ENCODE measurements around the gene ACIN1. TPM values are rescaled to one million over a fixed set of nuclear protein-coding genes. Genes with fewer than 3 reads are reported as not detected.
"Not testable (repeated sequence)": the region's sequence is repeated elsewhere in the genome, so short reads cannot be mapped to it uniquely, and the experiment has no call there.

Gene ACIN1
- total RNA-seq, 1 experiment from 2014 or later: 171 TPM

GRCh38 chr14:23109769-23110168, 14.8 kb upstream of the ACIN1 start:
- no peaks in the 10 kb centered on the region for H4K20me1 ChIP-seq (ENCODE audit: insufficient read depth)
- peaks cover 5% of the 10 kb centered on the region; the same call in 1 of the 2 replicates for H3F3A ChIP-seq (ENCODE audit: insufficient read depth, low read depth)
- no TSS peak for BruUV-seq (replicated peaks)
- no peak overlapping the region for H3K27ac ChIP-seq
- ChIA-PET CTCF (interaction anchor here (1.4 kb wide), 1 partner anchor 123 kb away, joined by 5 read pairs; no protein-coding TSS in a partner anchor), POLR2A (ENCODE audit: unreplicated experiment) (interaction anchor here (0.7 kb wide), 1 partner anchor 41 kb away, joined by 31 read pairs; no protein-coding TSS in a partner anchor)
- no peaks in the 10 kb centered on the region for H3K9me2 ChIP-seq (ENCODE audit: insufficient read depth)
- peaks cover 25% of the 10 kb centered on the region for H3K4me1 ChIP-seq (replicated peaks; ENCODE audit: insufficient read depth)
- no peaks in the 10 kb centered on the region for H3K27me3 ChIP-seq (ENCODE audit: insufficient read depth, low read depth)
- H3K9me3 ChIP-seq (ENCODE audit: insufficient read depth, low read depth): no peaks in the 10 kb centered on the region
- H3K36me3 ChIP-seq (ENCODE audit: low read depth): no peaks in the 10 kb centered on the region
- no peaks in the 10 kb centered on the region for H3K79me2 ChIP-seq (ENCODE audit: low read depth)
- DNase-seq: no peak
- intact Hi-C loops (cut with micrococcal nuclease; ENCODE audit: unreplicated experiment): loop anchor here (2.0 kb wide), 2 partner anchors 41 to 123 kb away; no protein-coding TSS in a partner anchor
- no peak overlapping the region for H2AFZ ChIP-seq
- H3K4me2 ChIP-seq: no peak overlapping the region
- no peak overlapping the region for H3K4me3 ChIP-seq
- no peak for TF ChIP-seq EZH2 (IDR thresholded peaks at IDR 0.05; ENCODE audit: low read depth)
- no peak for TF ChIP-seq CTCF (conservative IDR thresholded peaks at IDR 0.05)

GRCh38 chr14:23108169-23108568, 13.2 kb upstream of the ACIN1 start:
- intact Hi-C loops (cut with micrococcal nuclease; ENCODE audit: unreplicated experiment): loop anchor here (2.0 kb wide), 2 partner anchors 39 to 121 kb away; no protein-coding TSS in a partner anchor
- POLR2A ChIA-PET (ENCODE audit: unreplicated experiment); H3F3A ChIP-seq (ENCODE audit: insufficient read depth, low read depth); H3K36me3 ChIP-seq (ENCODE audit: low read depth); H3K27me3 ChIP-seq (ENCODE audit: insufficient read depth, low read depth); DNase-seq; H3K79me2 ChIP-seq (ENCODE audit: low read depth); H3K4me3 ChIP-seq; H2AFZ ChIP-seq; H4K20me1 ChIP-seq (ENCODE audit: insufficient read depth); H3K9me3 ChIP-seq (ENCODE audit: insufficient read depth, low read depth); H3K4me1 ChIP-seq (replicated peaks; ENCODE audit: insufficient read depth); H3K4me2 ChIP-seq; H3K27ac ChIP-seq; BruUV-seq (replicated peaks); H3K9me2 ChIP-seq (ENCODE audit: insufficient read depth): not testable (repeated sequence)
- CTCF ChIA-PET: interaction anchor here (1.0 to 1.1 kb wide), 2 partner anchors 39 to 122 kb away, joined by 3 to 8 read pairs; no protein-coding TSS in a partner anchor

DNA sequence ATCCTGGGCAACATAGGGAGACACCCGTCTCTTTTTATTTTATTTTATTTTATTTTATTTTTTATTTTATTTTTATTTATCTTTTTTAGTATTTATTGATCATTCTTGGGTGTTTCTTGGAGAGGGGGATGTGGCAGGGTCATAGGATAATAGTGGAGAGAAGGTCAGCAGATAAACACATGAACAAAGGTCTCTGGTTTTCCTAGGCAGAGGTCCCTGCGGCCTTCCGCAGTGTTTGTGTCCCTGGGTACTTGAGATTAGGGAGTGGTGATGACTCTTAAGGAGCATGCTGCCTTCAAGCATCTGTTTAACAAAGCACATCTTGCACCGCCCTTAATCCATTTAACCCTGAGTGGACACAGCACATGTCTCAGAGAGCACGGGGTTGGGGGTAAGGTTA, 12.7 kb upstream of the ACIN1 start:
- H3K9me3 ChIP-seq (ENCODE audit: insufficient read depth, low read depth); DNase-seq; H3K4me2 ChIP-seq; H2AFZ ChIP-seq; H4K20me1 ChIP-seq (ENCODE audit: insufficient read depth); H3K9me2 ChIP-seq (ENCODE audit: insufficient read depth); BruUV-seq (replicated peaks); POLR2A ChIA-PET (ENCODE audit: unreplicated experiment); H3K27me3 ChIP-seq (ENCODE audit: insufficient read depth, low read depth); H3K79me2 ChIP-seq (ENCODE audit: low read depth); CTCF ChIA-PET; H3K27ac ChIP-seq; H3K4me3 ChIP-seq; H3K4me1 ChIP-seq (replicated peaks; ENCODE audit: insufficient read depth); H3K36me3 ChIP-seq (ENCODE audit: low read depth); H3F3A ChIP-seq (ENCODE audit: insufficient read depth, low read depth): not testable (repeated sequence)
- intact Hi-C loops (cut with micrococcal nuclease; ENCODE audit: unreplicated experiment): loop anchor here (2.0 kb wide), 2 partner anchors 39 to 121 kb away; no protein-coding TSS in a partner anchor

DNA sequence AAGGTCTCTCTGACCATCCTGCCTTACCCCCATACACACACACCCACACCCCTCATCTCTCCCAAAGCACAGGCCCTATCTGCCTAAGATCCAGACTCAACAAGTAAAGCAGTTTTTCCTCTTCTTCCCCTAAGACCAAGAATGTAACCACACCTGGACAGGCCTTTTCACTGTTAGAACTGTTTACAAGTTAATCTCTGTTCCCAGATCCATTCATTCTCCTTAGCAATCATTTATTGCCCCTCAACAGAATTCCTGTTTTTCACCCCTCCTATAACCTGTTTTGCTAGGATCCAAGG, 11.8 kb upstream of the ACIN1 start:
- Histone ChIP-seq H2AFZ (no peak overlapping the region), H4K20me1 (ENCODE audit: insufficient read depth) (no peaks in the 10 kb centered on the region), H3K4me3 (no peak overlapping the region), H3K79me2 (ENCODE audit: low read depth) (no peaks in the 10 kb centered on the region), H3K9me3 (ENCODE audit: insufficient read depth, low read depth) (no peaks in the 10 kb centered on the region), H3K36me3 (ENCODE audit: low read depth) (no peaks in the 10 kb centered on the region), H3K4me2 (no peak overlapping the region), H3K27me3 (ENCODE audit: insufficient read depth, low read depth) (no peaks in the 10 kb centered on the region), H3K9me2 (ENCODE audit: insufficient read depth) (no peaks in the 10 kb centered on the region), H3K27ac (no peak overlapping the region), H3K4me1 (replicated peaks; ENCODE audit: insufficient read depth) (no peaks in the 10 kb centered on the region), H3F3A (ENCODE audit: insufficient read depth, low read depth) (no peaks in the 10 kb centered on the region)
- no TSS peak for BruUV-seq (replicated peaks)
- ChIA-PET POLR2A (ENCODE audit: unreplicated experiment) (no interaction called here), CTCF (no interaction called here)
- no peak for TF ChIP-seq CTCF (conservative IDR thresholded peaks at IDR 0.05)
- no peak for TF ChIP-seq EZH2 (IDR thresholded peaks at IDR 0.05; ENCODE audit: low read depth)
- no peak for DNase-seq
- intact Hi-C loops (cut with micrococcal nuclease; ENCODE audit: unreplicated experiment): no loop called here
